GM20431 (cell line): ENCODE results near the gene HELLS.
"Not testable (repeated sequence)": the region's sequence is repeated elsewhere in the genome, so short reads cannot be mapped to it uniquely, and the experiment has no call there.

Source experiments
- in situ Hi-C: fragments of 300-500 bp; cut with MseI, MboI; formaldehyde crosslinking; loops from one replicate; pipeline ENCODE4 v1.15.0; 2020; ENCODE audit warnings: low sequenced_read_pairs; ENCODE audit not compliant: unreplicated experiment

The HELLS gene

DNA sequence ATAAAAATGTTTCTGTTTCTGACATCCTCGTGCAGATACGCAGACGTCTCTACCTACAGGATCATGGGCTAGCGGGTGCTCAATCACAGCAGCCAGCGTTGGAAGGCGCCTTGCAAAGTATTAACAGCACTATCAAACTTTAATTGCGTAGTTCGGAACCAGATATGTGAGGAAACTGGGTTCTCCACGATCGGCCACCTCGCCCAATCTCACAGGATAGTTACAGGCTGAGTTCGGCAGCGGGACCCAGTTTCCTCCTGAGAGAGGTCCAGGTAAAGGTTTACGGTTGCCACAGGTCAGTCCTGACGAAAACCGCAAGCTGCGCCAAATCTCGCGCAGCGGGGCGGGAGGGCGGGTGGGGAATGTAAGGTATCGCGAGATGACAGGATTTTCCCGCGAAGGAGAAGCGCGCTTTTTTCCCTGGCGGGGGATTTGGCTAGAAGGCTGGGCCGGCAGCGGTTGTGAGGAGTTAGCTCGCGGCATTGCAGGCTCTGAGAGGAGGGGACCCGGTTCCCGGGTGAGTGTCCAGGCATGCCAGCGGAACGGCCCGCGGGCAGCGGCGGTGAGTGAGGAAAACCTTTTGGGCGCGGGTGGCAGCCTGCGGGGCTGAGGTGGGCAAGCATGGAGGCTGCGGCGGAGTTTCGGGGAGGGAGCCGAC, at the start of gene HELLS:
HELLS (plus strand) TSS at position 398 of the 658 bp plus-strand sequence; CDS start at position 532, 134 bp downstream.
- in situ Hi-C loops, result no loop called here

DNA sequence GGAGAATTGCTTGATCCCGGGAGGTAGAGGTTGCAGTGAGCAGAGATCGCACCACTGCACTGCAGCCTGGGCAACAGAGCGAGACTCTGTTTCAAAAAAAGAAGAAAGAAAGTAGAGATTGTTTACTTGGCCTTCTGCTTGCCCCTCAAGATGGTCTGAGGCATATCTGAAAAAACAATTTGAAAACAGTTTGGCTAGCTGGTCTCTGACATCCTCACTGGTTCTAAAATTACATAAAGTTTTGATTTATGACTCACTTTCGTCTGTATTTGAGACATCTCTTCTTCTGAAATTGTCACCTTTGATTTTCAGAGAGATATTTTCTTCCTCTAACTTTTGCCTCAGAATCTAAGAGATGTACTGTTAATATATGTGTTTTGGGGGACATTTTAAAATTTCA, 49.6 kb upstream of the HELLS start:
- in situ Hi-C loops, result no loop called here

DNA sequence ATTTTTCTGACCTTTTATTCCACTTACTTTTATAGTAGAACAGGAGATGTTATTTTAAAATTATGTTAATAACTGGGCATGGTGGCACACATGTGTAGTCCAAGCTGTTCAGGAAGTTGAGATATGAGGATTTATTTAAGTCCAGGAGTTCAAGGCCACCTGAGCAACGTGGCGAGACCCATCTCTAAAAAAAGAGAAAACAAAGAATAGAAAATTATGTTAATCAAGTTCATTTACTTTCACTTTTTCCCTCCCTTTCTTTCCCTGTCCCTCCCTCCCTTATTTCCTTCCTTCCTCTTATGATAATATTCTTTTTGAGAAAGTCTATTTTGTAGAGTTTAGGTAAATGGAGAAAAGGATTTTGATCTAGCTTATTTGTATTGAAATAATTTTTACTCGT, 48.9 kb upstream of the HELLS start:
- in situ Hi-C loops, result no loop called here

DNA sequence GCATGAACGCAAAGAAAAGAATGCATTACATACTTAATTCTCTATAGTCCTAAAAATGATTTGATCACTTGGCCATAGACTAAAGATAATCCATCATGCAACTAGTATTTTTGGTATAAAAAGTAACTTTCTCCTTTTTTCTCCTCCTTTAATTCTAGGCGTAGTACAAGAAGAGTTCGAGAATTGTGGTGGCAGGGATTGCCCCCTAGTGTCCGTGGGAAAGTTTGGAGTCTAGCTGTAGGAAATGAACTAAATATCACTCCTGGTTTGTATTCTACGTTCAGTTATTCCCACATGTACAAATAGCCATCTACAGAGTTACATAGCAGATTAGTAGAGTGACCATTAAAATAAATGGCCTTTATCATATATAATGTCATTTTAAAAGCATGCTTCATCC, 45.5 kb upstream of the HELLS start:
- in situ Hi-C loops, result no loop called here

DNA sequence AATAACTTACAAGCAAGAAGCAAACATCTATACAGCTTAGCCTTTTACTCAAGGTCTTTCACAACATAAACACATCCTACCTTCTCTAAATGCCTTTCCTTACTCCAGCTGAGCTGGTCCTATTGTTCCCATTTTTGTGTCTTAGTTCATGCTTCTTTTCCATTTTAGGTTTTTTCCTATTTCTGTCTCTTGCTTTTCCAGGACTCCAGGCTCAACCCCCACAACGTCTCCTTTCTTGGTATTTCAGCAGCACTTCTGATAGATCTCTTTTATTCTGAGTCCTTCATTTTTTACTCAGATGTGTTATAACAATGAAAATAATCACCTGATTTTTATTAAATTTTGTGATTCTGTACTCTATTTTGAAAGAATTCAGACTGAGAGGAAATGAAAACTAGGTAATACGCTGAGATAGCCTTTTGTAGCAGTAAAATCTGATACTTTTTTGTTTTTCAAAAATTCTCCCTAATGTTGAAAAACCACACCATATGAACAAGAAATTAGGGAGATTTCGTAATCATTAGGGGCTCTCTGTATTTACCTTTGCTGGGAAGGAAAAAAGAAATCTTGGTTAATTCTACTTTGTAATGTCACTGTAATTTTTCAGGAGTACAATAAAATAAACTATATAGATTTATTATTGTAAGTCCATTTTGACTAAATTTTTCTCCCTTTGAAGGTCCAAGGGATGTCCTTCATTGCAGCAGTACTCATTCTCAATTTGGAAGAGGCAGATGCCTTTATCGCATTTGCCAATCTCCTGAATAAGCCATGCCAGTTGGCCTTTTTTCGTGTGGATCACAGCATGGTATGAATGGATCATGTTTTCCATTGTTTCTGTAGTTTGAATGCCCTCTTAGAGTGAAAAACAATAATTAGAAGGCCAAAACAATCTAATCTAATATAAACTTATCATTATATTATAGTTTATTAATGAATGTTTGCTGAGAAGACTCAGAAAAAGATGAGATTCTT, 24.0 kb upstream of the HELLS start:
- in situ Hi-C loops, result no loop called here

DNA sequence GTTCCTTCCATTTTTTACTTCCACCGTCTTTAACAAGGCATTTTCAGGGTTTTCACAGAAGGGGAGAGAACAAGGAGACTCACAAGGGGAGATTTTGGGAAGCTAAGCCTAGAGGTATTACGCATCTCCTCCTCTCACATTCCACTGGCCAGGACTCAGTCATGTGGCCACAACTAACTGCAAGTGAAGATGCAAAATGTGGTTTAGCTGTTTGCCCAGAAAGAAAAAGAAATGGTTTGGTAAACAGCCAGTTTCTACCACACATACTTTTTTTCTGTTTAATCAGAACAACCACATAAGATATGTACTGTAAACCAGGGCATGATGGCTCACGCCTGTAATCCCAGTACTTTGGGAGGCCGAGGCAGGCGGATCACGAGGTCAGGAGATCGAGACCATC, 21.4 kb upstream of the HELLS start:
- in situ Hi-C loops, result no loop called here

DNA sequence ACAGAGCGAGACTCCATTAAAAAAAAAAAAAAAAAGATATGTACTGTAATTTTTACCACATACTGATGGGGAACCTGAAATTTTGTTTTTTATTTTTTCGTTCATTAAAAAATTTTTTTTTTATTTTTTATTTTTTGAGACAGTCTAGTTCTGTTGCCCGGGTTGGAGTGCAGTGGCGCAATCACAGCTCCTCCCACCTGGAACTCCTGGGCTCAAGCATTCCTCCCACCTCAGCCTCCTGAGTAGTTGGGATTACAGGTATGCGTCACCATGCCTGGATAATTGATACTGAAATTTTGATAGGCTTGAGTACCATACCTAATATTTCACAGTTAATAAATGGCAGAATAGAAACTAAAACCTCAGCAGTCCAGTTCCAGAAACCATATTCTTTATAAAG, 20.9 kb upstream of the HELLS start:
- in situ Hi-C loops, result no loop called here

DNA sequence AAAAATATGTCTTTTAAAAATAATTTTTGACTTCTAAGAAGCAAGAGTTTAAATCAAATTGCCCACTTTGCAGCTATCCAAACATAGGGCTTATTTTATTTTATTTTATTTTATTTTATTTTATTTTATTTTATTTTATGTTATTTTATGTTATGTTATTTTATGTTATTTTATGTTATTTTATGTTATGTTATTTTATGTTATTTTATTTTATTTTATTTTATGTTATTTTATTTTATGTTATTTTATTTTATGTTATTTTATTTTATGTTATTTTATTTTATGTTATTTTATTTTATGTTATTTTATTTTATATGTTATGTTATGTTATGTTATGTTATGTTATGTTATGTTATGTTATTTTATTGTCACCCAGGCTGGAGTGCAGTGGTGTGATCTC, 14.0 kb upstream of the HELLS start:
- in situ Hi-C loops, result not testable (repeated sequence)

DNA sequence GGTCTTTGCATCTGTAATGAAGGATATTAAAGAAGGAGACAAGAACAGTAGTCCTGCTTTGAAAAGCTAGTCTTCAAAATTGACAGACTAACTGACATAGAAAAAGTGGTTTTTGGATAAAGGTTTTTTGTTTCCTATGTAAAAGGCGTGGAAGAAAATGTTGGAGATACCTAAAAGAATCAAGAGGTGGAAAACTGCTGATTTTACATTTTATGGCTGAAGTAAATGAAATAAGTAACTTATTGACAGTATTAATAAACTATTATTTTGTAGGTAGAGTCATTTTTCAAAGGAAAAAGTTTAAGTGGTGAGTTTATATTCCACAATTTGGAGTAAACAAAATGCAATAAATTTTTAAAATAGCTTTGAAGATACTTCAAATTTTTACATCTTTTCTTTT, 12.6 kb upstream of the HELLS start:
- in situ Hi-C loops, result no loop called here

DNA sequence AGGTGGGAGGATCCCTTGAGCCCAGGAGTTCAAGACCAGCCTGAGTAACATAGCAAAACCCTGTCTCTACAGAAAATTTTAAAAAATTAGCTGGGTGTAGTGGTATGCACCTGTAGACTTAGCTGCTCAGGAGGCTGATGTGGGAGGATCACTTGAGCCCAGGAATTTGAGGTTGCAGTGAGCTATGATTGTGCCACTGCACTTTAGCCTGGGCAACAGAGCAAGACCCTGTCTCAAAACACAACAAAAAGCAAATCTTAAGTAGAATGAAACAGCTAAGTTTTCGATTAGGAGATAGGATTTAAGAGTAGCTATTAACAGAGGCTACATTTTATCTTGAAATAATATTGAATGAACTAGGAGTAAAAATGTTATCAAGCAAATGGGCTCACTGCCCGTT, 3.3 kb upstream of the HELLS start:
- in situ Hi-C loops, result not testable (repeated sequence)

DNA sequence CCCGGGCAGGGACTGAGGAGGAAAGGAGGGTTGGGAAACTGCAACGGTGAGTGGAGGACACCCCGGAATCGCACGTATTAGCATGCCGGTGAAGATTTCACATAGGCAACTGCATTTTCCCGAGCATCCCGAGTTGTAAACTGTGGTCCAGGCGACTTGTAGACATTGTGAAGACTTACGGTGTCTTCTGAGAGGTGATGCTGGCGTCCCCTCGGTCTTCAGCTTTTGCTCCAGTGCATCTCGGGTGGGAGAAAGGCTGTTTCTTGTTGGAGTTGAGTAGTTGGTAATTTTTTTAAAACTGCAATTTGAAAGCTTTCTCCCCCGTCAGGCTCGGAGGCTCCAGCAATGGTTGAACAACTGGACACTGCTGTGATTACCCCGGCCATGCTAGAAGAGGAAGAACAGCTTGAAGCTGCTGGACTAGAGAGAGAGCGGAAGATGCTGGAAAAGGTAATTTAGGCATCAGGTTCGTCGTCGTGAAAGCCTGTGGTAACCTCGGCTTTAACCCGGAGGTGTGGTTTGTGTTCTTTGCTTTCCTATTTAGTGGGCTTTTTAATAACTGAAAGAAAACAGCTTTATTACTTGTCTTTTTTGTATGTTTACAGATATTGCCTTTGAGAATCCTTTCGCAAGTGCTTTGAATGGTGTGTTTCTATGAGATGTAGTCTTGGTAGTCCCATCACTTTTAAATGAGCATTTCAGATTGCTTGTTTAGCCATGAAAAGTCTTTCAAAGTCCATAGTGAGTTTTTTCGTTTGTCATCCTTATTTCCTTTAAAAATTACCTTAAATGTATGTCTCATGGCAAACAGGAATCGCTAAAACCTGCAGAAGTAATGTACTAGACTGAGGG, 687 bp downstream of the HELLS start:
- in situ Hi-C loops, result no loop called here

DNA sequence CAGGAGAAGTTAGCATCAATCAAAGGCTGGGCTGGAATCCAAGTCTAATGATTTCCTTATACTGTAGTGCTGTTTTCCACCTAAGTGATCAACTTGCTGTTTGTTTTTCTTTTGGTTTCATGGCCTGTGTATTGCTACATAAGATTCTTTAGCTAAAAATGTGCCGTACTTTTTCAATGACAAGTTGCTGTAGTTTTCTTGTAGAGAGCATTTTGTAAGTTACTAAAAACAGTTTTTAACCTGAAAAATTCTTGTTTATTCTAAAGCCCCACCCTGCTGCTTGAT, 1.3 kb downstream of the HELLS start:
- in situ Hi-C loops, result no loop called here

DNA sequence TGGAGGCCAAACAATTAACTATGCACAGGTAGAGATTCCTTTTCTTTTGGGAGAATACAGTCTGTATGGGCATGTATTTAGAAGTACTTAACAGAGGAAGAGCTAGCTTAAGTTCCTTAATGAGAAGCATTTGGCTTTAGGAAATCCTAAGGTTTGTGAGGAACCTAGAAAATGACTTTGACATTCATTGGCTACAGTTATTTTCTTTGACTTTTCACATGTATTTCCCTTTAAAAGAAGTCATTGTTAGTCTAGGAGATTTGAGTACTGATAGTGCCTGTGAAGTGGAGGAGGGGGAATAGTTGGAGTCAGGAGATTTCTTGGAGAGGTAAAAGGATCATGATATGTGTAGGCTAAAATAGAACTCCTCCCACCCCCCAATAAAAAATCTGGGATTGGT, 3.6 kb downstream of the HELLS start:
- in situ Hi-C loops, result no loop called here

DNA sequence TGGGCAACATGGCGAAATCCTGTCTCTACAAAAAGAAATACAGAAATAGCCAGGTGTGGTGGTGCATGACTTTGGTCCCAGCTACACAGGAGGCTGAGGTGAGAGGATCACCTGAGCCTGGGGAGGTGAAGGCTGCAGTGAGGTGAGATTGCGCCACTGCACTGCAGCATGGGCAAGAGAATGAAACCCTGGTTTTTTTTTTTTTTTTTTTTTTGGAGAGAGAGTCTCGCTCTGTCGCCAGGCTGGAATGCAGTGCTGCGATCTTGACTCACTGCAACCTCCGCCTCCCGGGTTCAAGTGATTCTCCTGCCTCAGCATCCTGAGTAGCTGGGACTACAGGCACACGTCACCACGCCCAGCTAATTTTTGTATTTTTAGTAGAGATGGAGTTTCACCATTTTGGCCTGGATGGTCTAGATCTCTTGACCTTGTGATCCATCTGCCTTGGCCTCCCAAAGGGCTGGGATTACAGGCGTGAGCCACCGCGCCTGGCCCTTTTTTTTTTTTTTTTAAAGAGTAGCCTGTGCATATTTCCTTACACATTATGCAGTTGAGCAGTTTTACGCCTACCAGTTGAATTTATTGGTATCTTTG, 22.2 kb downstream of the HELLS start:
- in situ Hi-C loops, result not testable (repeated sequence)

DNA sequence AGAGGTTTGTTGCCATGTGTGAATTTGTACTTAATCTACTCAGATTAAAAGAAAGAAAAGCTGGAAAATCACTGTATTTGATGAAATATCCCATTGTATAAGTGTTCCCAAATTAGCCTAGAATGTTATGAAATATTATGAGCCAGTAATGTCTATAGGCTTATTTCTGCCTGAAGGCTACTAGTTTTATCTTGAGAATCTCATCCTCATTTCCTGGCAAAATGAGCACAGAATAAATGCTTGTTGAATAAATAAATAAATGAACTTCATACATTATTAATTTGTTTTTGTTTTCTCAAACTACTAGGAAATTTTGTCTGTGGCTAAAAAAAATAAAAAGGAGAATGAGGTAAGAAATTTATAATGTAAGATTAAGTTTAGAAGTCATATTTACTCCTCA, 25.5 kb downstream of the HELLS start:
- in situ Hi-C loops, result no loop called here

DNA sequence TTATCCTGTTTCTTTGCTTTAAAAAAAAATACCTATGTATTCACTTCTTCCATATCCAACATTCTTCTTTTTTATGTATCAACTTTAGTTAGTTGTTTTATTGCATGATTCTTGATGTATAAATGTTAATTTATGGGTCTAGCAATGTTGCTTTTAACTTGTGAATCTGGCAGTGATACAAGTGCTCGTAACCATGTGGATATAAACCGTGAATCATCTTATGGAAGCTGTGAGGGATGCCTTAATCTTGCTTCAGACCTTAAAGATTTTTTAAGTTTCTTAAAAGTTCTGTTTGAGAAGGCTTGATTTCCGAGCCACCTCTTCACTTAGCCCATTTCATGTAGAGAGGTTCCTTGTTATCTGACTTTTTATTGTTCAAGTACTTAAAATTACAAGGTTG, 25.9 kb downstream of the HELLS start:
- in situ Hi-C loops, result no loop called here

DNA sequence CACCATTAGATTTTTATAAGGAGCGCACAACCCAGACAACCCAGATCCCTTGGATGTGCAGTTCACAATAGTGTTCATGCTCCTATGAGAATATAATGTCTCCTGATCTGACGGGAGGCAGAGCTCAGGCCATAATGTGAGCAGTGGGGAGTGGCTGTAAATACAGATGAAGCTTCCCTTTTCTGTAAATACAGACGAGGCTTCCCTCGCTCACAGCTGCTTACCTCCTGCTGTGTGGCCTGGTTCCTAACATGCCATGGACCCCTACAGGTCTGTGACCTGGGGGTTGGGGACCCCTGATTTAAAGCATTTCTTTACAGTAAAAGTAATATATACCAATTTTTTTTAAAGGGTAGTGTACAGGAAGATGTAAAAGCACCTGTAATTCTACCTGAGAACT, 33.2 kb downstream of the HELLS start:
- in situ Hi-C loops, result no loop called here

DNA sequence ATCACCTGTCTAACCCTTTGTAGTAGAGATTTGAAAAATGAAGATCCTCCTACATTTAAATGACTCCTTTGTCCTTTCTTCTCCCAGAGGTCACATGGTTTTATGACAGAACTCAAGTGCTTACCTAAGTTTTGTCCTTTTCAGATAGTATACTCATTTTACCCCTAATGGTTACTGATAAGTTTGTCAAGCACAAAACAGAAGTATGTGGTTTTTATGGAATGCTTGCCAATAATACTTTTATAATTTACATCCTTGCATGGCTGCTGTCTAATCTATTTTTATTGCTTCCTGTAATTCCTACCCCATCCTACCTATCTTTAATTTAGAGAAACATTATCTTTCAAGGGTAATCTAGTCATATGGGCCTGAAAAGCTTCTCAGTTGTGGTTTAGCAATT, 37.5 kb downstream of the HELLS start:
- in situ Hi-C loops, result no loop called here

DNA sequence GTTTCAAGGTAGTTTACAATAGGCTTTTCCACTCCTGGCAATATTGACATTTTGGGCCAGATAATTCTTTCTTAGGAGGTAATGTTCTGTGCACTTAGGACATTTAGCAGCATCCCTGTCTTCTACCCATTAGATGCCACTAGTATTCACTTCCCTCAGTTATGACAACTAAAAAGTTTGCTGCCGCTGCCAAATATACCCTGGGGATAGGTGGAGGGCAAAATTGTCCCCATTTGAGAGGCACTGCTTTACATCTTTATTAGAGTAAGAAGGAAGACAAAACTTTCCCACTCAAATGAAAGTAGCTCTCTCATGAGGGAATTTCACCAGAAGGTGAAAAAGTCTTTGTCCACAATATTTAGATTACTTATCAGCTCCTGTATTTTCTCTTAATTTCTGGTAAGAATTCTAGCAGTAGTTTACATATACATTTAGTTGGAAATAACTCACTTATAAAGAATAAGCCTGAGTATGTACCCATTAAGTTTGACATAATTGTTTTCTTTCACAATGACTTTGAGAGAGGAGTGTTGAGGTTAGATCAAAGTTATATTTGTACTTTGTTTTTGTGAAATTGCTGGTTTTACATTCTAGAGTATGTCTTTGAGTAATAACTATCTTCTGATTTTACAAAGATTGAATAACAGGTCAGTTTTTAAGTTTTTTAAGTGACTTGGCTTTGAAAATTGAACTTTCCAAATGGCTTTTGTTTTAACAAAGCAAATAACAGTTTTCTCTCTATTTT, 46.0 kb downstream of the HELLS start:
- in situ Hi-C loops, result no loop called here
